CD4-positive, alpha-beta T cell treated with Interleukin-6 at 100 ng/mL for 8 hours (primary cell): Measurements from ENCODE around the gene PLD1.
"Not testable (repeated sequence)": the region's sequence is repeated elsewhere in the genome, so short reads cannot be mapped to it uniquely, and the experiment has no call there.

Experiments used
- DNase-seq: peaks from one replicate; pipeline ENCODE4 v3.0.0-alpha.2; 2020; ENCODE audit warnings: mixed read lengths, low spot score

The PLD1 gene

DNA sequence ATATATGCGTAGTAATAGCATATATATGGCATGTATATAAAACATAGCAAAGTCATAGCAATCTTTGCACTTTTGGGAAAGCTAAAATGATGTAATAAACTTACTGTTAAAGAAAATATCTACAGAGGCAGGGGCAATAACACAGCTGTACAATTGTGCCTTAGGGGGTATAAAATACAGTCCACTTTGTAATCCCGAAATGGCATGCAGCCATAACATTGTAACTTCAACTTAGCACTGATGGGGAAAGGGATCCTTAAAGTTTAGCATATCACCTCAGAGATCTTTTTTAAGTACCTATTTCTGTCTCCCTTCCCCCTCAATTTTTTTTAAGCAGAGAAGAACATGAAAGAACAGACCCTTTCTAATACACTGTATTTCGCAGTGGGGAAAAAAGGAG, 40.8 kb downstream of the PLD1 start:
- DNase-seq, result no peak

DNA sequence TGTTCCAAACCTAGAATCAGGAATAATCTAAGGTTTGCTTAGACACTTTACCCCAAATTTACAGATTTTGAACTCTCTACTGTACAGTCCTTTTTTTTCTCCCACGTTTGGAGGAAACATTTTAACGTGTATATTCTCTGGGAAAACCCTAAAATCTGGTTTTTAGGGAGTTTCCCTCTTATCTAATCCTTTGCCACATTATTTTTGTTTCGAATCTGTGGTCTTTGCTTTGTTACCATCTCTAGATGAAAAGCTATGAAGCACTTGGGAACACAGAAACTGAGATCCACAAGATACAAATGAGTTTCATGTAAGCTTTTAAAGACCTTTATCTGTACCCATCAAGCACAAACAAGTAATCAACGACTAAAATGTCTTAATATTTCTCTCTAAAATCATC, 41.3 kb downstream of the PLD1 start:
- no peak for DNase-seq

DNA sequence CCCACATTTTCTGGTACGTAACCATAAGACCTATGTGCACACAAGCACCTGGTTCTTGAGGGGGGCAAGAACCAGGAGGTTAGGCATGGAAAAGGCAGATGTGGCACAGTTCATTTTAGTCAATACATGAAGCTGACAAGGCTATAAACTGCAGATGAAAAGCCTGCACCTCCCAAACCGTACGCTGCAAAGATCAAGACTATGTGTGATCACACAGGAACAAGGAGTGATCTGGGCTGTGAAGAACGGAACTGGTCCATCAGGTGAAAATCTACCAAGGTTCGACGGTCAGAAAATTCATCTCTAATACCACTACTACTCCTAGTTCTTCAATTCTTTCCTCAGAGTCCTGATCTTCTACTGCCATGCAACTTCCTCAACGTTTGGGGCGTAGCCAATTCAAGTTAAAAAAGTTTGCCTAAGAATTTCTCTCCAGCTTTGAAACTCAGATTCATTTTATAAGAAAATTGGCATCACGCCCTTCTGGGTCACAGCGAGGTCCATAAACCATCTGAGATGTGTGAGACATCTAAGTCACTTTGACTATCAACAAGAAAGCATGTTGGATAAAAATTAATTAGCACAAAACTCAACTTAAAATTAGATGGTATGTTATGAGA, 41.9 kb downstream of the PLD1 start:
- DNase-seq, result no peak

DNA sequence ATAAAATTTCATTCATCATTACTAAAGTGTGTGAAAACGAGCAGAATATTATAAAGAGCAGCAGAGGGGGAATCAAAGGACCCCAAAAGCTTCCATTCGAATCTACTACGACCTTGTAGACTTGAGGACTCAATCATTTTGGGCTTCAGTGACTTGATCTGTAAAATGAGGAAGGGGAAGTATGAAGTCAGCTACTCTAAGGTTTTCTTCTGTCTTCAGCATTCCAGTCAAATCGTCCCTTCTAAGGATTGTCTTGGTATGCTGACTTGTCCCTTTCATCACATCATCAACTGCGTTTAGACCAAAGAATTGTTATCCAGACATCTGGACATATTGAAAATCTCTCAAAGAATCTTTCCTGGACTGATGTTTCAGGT, 44.8 kb downstream of the PLD1 start:
- DNase-seq, result no peak

DNA sequence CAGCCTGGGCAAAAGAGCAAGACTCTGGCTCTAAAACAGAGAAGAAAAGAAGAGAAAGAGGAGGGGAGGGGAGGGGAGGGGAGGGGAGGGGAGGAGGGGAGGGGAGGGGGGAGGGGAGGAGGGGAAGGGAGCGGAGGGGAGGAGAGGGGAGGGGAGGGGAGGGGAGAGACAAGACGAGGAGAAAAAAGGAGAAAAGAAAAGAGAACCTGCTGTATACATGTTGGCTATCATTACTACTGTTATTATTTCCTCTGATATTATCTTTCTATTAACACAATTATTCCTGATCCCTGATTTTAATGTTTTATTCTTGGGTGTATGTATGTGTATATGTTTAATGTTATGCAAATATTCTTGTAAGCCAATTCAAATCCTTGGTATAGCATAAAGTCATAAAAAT, 46.9 kb downstream of the PLD1 start:
- DNase-seq, result no peak

DNA sequence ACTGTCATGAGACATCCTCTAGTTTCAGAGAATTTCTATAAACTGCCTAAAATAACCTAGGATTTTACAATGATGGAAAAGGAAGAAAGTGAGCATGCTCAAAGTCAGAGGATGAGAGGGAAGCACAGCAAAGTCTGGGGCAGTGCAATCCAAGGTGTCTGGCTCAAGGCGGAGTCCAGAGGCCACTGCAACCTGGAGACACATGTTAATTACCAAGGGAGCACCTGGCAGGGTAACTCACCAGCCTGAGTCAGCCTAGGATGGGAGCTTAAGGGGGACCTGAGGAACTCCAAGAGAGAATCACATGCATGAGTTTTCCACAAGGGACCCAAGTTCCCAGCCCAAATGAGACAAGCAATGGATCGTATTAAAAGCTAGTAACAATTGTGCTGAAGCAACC, 49.8 kb downstream of the PLD1 start:
- DNase-seq, result no peak

DNA sequence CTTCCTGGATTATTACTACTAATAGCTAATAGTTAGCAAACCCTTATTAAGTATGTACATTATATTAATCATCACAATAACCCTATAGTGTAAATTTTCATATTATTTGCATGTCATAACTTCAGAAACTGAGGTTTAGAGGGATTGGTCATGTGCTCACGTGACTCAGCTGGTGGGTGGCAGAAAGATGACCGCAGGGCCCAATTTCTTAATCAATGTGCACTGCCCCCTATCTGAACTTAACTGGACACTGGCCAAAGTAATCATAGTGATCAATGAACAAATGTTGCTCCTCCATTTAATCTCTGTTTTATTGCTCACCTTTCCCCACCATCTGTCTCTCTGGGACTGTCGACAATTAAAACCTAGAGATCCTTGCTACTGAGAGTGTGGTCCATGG, 52.2 kb downstream of the PLD1 start:
- DNase-seq, result no peak

DNA sequence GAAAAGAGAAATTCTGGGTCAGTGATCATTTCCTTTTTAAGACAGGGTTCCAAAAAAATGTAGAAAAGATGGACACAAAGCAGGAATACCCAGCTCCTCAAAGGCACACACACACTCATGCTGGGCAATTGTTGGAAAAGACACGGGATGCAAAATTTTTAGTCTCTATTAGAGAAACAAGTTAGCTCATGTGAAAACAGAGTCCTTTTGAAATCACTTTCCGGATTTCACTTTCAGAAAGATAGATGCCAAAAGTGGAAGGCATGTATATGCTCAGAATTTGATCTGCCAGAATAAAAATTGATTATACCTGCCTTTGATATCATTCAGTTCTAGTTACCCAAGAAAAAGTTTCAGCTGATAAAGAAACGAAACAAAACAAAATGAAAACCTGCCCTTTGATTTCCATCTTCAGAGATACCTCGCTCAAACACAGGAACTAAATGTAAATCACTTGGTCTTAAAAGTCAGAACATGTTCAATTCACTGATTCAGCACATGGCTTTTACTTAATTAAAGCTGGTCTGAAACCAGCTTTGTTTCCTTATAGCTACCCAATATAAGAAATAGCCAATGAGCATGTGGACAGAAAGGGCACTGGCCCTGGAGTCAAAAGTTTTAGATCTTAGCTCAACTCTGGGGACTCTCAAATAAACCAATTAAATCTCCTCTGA, 52.8 kb downstream of the PLD1 start:
- no peak for DNase-seq

DNA sequence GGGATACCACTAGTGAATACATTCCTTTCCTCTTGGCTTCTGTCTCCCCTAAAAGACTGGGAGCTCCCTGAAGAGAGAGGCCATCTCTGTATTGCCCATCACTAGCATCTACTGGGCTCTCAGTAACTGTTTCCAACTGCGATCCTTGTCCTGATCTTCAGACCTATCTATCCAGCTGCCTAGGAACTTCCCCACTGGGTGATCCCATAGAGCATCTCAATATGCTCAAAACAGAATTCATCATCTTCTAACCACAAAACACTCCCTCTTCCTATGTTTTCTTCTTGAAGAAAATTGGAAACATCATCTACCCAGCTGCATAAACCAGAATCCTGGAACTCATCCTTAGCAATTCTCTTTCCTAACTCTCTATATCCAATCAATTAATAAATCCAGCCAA, 54.6 kb downstream of the PLD1 start:
- no peak for DNase-seq

DNA sequence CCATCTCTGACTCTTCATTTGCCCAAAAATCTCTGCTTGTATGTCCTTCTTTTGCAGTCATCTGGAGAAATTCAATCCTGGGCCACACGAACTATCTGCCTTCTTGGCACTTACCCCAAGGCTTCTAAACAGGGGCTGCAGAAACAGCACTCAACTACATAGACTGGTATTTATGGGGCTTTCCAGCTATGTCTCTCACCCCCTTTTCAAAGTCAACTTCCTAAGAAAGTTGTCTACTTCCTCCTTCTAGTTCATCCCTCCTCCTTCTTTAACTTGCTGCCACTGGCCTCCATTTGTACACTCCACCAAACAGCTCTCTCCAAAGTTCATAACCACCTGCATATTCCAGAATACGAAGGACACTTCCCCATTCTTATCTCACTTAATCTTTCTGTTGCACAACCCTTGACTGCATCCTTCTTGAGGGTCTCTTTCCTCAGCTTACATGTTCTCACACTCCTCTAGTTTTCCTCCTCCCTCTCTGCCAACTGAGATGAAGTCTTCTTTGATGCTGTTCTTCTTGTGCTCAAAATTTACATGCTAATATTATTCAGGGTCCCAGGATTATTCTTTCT, 55.2 kb downstream of the PLD1 start:
- DNase-seq, result no peak

DNA sequence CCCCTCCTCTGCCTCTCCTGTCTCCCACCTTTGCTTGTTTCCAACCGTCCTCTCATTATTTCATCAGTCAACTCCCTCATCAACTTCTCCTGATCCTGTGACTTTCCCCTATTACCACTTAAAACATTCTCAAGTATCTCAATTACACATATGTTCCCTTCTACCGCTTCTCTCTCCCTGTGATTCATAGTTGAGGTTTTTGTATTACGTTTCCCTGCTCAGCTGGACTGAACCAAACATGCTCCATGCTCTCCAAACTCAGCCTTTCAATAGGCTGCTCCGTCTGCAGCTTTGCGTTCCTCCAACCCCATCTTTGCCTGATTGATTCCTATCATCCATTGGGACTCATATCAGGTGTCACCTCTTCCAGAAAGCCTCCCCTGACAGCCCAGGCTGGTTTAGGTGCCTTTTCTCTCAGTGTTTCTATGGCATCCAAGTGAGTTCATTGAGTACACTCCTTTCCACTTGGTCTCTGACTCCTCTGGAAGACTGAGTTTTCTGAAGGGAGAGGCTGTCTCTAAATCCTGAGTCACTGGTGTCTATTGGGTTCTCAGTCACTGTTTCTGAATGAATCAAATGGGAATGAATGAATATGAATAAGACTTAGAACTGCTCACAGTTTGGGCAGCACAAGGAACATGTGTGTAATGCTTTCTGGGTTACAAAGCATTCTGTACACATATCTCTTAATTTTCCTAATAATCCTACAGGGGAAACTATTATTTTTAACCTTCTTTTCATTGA, 56.4 kb downstream of the PLD1 start:
- no peak for DNase-seq

DNA sequence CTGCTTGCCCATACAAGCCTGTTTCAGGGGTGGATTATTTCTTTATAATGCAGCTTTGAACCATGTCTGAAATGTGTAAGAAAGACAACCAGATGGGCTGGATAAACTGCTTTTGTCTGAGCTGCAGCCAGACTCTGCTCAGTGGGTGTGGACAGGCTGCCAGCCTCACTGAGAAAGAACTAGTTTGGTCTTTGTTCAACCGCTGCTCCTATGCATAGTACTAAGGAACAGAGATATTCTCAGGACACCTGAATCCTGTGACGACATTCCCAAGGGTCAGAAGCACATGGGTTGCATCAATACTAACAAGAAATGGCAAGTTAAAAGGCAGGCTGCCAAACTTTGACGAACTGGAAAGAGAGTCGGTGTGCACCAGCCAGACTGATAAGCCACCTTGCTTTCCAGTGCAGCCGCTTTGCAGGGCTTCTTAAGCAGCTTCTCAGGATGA, 57.2 kb downstream of the PLD1 start:
- no peak for DNase-seq

DNA sequence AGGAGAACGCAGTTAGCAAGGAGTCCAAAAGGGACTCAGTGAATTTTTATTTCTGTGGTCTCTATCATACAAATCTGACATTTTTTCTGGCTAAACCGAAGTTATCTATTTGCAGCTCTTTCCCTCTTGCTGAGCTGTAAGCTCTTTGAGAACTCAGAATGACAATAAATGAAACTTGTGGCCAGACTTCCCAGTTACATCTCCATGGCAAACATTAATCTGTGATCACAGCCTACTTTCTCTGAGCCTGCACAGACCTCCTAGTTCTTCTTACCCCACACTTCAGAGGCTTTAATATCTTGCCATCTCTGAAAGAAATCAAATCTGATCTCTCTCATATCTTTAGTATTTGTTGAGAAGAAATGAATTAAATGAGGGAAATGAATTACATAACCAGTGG, 58.0 kb downstream of the PLD1 start:
- DNase-seq, result no peak

DNA sequence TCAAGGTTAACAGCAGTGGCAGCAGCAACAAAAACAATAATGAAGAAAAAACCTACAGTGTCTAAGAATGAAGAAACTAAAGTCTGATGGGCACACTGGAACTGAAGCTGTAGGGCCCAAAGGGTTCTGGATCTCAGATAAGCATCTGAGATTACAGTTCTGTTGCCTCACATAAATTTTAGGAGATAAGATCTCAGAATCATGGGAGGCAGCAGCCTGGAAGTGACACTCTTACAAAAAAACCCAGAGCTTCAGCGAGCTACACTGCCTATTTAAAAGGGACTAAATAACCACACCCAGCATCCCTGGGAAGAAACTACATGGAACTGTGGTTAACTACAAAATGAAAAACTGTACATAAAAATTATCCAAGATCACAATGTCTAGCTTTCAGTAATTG, 61.2 kb downstream of the PLD1 start:
- no peak for DNase-seq

DNA sequence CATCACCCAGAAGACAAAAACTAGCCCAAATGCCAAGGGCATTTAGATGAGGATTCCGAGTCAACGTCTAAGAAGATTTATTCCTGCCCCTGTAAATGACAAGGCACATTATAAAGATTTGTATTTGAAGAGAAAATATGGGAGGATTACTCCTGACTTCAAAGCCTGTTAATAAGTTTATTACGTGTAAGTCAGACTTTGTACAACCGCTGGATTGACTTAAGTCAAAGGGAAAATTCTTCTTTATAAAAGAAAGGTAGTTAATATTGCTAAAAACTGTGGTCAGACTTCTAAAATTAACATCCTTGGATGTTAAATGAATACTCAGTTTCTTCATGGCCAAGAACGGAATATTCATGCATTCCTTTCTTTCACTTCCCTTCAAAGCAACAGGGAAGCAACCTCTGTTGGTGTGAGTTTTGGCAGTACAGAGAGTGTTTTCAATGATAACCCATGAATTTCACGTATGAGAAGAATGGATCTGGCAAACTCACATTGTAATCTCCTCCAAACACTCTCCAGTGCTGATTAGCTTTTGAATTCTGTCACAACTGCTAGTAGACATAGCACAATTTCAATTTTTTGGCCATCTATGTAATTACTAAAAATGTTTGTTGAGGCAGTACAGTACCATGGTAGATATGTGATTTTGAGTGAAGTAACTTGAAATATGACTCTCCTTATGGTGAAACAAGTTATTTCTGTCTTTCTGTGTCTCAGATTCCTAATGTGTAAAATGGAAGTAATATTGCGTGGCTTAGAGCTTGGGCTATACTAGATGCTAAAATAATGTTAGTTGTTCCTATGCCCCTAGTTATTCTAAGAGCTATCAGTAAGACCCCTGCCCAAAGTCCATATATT, 62.0 kb downstream of the PLD1 start:
- DNase-seq, result no peak

DNA sequence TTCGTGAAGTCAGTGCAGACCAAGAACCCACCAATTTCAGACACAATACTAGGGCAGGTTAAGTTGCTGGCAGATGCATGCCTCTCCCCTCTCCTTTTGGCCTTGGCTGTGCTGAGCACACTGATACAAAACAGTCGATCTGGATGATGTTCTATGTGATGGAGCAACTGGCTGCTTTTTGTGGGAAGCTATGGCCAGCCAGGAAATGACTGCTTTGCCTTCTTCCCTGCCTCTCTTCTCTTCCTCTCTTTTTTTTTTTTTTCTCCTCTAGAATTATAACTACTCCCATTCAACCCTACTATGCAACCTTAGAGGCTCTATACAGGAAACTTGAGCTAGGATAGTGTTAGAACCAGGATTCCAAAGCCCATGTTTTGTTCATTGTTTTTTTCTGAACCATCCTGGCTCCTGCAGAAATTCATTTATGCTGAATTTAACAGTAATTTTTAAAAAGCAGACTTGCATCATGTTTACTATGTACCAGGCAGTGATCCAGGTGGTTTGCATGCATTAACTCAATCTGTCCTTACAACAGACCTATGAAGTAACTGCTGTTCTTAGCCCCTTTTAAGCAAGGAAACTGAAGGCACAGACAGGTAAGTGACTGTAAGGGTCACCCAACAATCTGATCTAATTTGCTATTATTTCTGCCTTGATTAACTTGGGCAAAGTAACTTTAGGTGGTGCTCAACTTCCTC, 62.9 kb downstream of the PLD1 start:
- no peak for DNase-seq

DNA sequence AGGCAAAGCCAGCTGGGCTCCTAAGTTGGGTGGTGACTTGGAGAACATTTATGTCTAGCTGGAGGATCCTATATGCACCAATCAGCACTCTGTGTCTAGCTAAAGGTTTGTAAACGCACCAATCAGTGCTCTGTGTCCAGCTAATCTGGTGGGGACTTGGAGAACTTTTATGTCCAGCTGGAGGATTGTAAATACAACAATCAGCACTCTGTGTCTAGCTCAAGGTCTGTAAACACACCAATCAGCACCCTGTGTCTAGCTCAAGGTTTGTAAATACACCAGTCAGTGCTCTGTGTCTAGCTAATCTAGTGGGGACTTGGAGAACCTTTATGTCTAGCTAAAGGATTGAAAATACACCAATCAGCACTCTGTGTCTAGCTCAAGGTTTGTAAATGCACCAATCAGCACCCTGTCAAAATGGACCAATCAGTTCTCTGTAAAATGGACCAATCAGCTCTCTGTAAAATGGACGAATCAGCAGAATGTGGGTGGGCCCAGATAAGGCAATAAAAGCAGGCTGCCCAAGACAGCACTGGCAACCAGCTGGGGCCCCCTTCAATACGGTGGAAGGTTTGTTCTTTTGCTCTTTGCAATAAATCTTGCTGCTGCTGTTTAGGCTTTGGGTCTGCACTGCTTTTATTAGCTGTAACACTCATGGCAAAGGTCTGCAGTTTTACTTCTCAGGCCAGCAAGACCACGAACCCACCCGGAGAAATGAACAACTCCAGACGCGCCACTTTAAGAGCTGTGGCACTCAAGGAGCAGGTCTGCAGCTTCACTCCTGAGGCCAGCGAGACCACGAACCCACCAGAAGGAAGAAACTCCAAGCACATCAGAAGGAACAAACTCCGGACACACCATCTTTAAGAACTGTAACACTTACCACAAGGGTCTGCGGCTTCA, 63.7 kb downstream of the PLD1 start:
- not testable (repeated sequence) for DNase-seq

DNA sequence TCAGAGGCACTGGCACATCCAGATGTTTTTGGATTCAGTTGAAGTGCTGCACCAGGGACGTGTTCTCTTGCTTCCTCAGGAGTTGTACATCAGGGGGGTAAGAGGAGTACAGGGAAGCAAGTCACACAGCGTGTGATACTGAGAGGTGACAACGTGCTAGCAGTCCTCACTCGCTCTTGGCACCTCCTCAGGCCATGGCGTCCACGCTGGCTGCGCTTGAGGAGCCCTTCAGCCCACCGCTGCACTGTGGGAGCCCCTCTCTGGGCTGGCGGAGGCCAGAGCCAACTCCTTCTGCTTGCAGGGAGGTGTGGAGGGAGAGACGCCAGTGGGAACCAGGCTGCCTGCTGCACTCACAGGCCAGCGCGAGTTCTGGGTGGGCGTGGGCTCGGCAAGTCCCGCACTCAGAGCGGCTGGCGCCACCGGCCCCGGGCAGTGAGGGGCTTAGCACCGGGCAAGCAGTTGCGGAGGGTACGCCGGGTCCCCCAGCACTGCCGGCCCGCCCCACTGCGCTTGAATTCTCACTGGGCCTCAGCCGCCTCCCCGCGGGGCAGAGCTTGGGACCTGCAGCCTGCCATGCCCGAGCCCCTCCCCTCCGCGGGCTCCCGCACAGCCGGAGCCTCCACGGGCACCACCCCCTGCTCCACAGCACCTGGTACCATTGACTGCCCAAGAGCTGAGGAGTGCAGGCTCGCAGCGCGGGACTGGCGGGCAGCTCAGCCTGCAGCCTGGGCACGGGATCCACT, 64.5 kb downstream of the PLD1 start:
- DNase-seq, result no peak

DNA sequence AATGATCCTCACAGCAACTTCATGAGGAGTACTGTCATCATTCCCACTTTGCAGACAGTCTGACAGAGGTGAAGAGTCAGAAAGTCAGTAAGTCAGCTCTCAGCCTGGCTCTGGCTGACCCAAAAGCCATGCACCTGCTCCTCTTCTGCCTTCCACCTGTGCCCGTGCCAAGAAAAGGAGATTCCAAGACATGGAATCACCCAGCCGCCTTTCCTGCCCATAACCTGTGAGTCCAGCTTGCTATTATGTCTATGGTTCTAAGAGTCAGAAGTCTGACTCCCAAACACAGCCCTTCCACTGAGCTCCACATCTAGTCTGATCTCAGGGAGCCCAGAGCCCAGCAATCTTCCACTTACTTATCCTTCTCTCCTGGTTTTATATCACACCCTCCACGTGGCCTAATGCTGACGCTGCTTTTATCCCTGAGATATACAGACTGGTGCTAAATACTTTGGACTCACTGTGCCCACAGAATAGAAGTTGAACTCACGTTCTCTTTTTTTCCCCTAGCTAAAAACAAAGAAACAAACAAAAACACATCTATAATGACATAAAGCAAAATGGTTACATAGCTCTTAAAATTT, 66.0 kb downstream of the PLD1 start:
- DNase-seq, result no peak
